Measurements from ENCODE around the gene RBFOX2.

The RBFOX2 gene

DNA sequence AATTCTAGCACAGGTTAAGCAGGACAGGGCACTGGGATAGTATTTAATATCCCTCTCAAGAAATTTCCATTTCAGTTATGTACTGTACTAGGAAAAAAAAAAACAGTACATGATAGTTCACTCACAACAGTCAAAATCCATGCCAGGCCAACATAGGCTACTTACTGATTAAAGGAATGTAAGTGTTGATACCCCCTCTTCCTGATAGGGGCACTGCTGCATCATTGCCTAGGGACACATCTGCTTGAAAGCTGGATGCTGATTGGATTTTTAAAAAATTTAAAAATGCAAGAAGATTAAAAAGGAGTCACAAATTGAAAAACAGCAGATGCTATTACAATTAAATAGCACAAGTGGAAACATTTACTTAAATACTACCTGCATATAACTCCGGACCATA is 267.6 kb downstream of the RBFOX2 start:
- no peaks in the 10 kb centered on the region for H3K27me3 ChIP-seq (ENCODE audit: control insufficient read depth in 1 of 2, insufficient read depth in 2 of 2, low read length in 2 of 2)
- H3K27ac ChIP-seq (ENCODE audit: low read depth, low read length): no peak overlapping the region
- no peaks in the 10 kb centered on the region for H3K9me3 ChIP-seq (ENCODE audit: control insufficient read depth in 1 of 2, low read length in 2 of 2)
- H3K4me1 ChIP-seq (ENCODE audit: control insufficient read depth in 1 of 2, insufficient read depth in 2 of 2, low read length in 2 of 2): peaks cover 0 to 6% of the 10 kb centered on the region in 2 donors
- H3K36me3 ChIP-seq (ENCODE audit: control insufficient read depth in 1 of 2, insufficient read depth in 2 of 2, low read length in 2 of 2): peaks cover 5 to 23% of the 10 kb centered on the region in 2 donors
- no peak overlapping the region for H3K9ac ChIP-seq (ENCODE audit: low read depth in 1 of 2, low read length in 2 of 2)
- no peak overlapping the region for H3K4me3 ChIP-seq (ENCODE audit: low read depth in 1 of 2, low read length in 2 of 2)

DNA sequence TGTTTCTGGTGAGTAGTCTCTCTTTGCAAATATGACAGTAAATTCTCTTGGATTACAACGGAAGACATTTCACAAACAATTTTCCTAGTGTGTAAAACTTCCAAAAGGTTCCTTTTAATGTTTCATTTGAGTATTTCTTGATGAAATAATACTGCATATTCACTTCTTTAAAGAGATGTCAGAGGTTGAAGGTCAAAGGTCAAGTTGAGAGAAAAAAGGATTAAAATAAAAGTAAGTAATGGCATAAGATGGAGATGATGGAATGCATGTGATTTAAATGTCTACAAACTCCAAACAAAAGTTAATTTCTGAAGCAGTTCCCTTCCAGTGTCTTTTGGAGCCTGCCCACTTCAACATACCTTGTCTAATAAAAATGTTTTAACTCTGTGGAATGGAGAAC is 270.2 kb downstream of the RBFOX2 start:
- Histone ChIP-seq H3K36me3 (ENCODE audit: control insufficient read depth in 1 of 2, insufficient read depth in 2 of 2, low read length in 2 of 2) (peaks cover 5 to 24% of the 10 kb centered on the region in 2 donors), H3K9me3 (ENCODE audit: control insufficient read depth in 1 of 2, low read length in 2 of 2) (no peaks in the 10 kb centered on the region), H3K27ac (ENCODE audit: low read depth, low read length) (no peak overlapping the region), H3K27me3 (ENCODE audit: control insufficient read depth in 1 of 2, insufficient read depth in 2 of 2, low read length in 2 of 2) (no peaks in the 10 kb centered on the region), H3K4me1 (ENCODE audit: control insufficient read depth in 1 of 2, insufficient read depth in 2 of 2, low read length in 2 of 2) (peaks cover 0 to 6% of the 10 kb centered on the region in 2 donors), H3K9ac (ENCODE audit: low read depth in 1 of 2, low read length in 2 of 2) (no peak overlapping the region), H3K4me3 (ENCODE audit: low read depth in 1 of 2, low read length in 2 of 2) (no peak overlapping the region)

DNA sequence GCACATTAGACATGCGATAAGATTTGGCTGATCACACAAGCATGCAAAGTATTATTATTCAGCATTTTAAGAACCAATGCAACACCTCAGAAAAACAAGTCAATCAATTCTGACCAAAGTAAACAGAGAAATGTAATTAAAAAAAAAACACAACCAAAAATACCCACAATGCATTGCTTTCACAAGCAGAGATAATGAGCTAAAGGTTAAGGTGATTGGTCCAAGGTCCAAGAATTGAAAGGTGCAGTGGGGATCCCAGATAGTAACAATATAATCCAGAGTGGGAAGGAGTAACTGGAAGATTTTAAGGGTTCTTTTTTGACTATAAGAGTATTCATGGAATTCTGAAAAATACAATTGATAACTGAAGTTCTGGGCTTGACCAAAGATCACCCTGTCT is 271.9 kb downstream of the RBFOX2 start:
- no peaks in the 10 kb centered on the region for H3K27me3 ChIP-seq (ENCODE audit: control insufficient read depth in 1 of 2, insufficient read depth in 2 of 2, low read length in 2 of 2)
- H3K36me3 ChIP-seq (ENCODE audit: control insufficient read depth in 1 of 2, insufficient read depth in 2 of 2, low read length in 2 of 2): peaks cover 5 to 24% of the 10 kb centered on the region in 2 donors
- peaks cover 0 to 17% of the 10 kb centered on the region in 2 donors for H3K4me1 ChIP-seq (ENCODE audit: control insufficient read depth in 1 of 2, insufficient read depth in 2 of 2, low read length in 2 of 2)
- H3K9ac ChIP-seq (ENCODE audit: low read depth in 1 of 2, low read length in 2 of 2): no peak overlapping the region
- H3K4me3 ChIP-seq (ENCODE audit: low read depth in 1 of 2, low read length in 2 of 2): no peak overlapping the region
- no peak overlapping the region for H3K27ac ChIP-seq (ENCODE audit: low read depth, low read length)
- H3K9me3 ChIP-seq (ENCODE audit: control insufficient read depth in 1 of 2, low read length in 2 of 2): no peaks in the 10 kb centered on the region

DNA sequence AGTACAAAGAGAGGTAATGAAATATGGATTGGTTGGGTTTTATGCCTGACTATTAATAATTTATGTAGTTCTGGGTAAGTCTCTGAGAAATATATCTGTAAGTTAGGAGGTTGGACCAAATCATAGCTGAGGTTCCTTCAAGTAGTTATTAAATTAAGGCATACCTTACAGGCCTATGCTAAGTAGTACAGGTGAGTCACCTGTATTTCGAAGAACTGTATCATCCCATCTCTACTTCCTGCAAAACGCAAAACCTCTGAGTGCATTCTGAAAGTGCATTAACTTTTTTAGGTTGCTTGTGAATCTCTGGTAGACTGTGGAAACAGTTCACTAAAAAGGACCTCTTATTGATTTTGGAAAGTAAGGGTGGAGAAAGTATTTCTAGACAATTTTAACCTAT is 273.9 kb downstream of the RBFOX2 start:
- H3K9ac ChIP-seq (ENCODE audit: low read depth in 1 of 2, low read length in 2 of 2): no peak overlapping the region
- H3K27ac ChIP-seq (ENCODE audit: low read depth, low read length): no peak overlapping the region
- no peaks in the 10 kb centered on the region for H3K27me3 ChIP-seq (ENCODE audit: control insufficient read depth in 1 of 2, insufficient read depth in 2 of 2, low read length in 2 of 2)
- H3K9me3 ChIP-seq (ENCODE audit: control insufficient read depth in 1 of 2, low read length in 2 of 2): no peaks in the 10 kb centered on the region
- H3K4me1 ChIP-seq (ENCODE audit: control insufficient read depth in 1 of 2, insufficient read depth in 2 of 2, low read length in 2 of 2): peaks cover 0 to 17% of the 10 kb centered on the region in 2 donors
- no peak overlapping the region for H3K4me3 ChIP-seq (ENCODE audit: low read depth in 1 of 2, low read length in 2 of 2)
- H3K36me3 ChIP-seq (ENCODE audit: control insufficient read depth in 1 of 2, insufficient read depth in 2 of 2, low read length in 2 of 2): peaks cover 5 to 16% of the 10 kb centered on the region in 2 donors

DNA sequence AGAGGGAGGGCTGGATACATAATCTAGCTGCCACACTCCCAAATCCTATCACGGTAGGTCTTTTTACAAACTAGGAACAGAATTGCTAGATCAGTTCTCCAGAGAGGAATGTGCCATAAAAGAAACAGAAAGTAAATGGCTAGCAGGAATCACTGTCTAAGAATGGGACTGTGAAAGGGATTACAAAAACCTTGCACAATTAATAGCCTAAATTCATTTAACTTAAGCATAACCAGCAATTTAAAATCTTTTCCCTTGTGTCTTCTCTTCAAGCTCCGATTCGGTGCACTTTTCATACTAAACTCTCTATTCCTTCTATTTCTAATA is 275.8 kb downstream of the RBFOX2 start:
- Histone ChIP-seq H3K36me3 (ENCODE audit: control insufficient read depth in 1 of 2, insufficient read depth in 2 of 2, low read length in 2 of 2) (peaks cover 0 to 3% of the 10 kb centered on the region in 2 donors), H3K9me3 (ENCODE audit: control insufficient read depth in 1 of 2, low read length in 2 of 2) (no peaks in the 10 kb centered on the region), H3K4me3 (ENCODE audit: low read depth in 1 of 2, low read length in 2 of 2) (no peak overlapping the region), H3K27me3 (ENCODE audit: control insufficient read depth in 1 of 2, insufficient read depth in 2 of 2, low read length in 2 of 2) (no peaks in the 10 kb centered on the region), H3K4me1 (ENCODE audit: control insufficient read depth in 1 of 2, insufficient read depth in 2 of 2, low read length in 2 of 2) (peaks cover 0 to 17% of the 10 kb centered on the region in 2 donors), H3K9ac (ENCODE audit: low read depth in 1 of 2, low read length in 2 of 2) (no peak overlapping the region), H3K27ac (ENCODE audit: low read depth, low read length) (no peak overlapping the region)

DNA sequence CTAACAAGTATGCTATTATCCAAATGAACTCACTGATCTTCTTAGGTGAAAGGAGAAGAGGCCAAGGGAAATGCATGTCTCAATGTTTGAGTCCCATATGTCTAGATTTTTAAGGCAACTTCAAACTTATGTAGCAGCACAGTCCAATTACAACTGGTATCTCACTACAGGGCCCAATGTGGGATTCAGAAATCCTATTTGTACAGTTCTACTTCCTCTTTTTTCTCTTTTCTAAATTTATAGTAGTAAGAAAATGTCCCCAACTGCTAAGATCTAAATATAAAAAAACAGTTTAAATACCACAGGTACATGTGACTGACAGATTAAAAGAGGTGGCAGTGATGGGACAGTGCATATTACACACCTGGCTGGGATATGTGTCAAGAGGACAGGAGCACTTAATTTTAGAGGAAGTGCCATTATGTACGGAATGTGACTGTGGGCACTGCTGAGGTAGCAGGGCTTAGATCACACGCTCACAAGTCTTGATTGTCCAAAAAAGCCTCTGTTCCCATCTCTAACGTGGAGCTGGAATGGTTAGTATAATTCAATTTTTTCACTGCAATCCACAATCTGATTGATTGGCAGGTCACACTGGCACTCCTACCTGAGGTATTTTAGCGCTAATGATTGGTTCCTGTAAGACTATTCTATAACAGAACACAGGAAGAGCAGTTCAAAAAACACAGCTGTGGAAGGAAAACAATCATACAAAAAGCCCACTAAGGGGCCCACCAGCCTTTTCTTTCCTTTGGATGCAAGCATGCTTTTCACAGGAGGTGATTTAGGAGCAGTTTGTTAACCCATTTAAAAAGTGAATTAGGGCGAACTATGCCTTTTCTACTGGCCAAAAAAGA is 276.4 kb downstream of the RBFOX2 start:
- Histone ChIP-seq H3K4me1 (ENCODE audit: control insufficient read depth in 1 of 2, insufficient read depth in 2 of 2, low read length in 2 of 2) (peaks cover 0 to 17% of the 10 kb centered on the region in 2 donors), H3K9me3 (ENCODE audit: control insufficient read depth in 1 of 2, low read length in 2 of 2) (no peaks in the 10 kb centered on the region), H3K27me3 (ENCODE audit: control insufficient read depth in 1 of 2, insufficient read depth in 2 of 2, low read length in 2 of 2) (no peaks in the 10 kb centered on the region), H3K9ac (ENCODE audit: low read depth in 1 of 2, low read length in 2 of 2) (no peak overlapping the region), H3K27ac (ENCODE audit: low read depth, low read length) (no peak overlapping the region), H3K4me3 (ENCODE audit: low read depth in 1 of 2, low read length in 2 of 2) (no peak overlapping the region), H3K36me3 (ENCODE audit: control insufficient read depth in 1 of 2, insufficient read depth in 2 of 2, low read length in 2 of 2) (peaks cover 0 to 3% of the 10 kb centered on the region in 2 donors)

GRCh38 chr22:35749808-35750207 is 278.8 kb downstream of the RBFOX2 start:
- H3K27ac ChIP-seq (ENCODE audit: low read depth, low read length): no peak overlapping the region
- H3K36me3 ChIP-seq (ENCODE audit: control insufficient read depth in 1 of 2, insufficient read depth in 2 of 2, low read length in 2 of 2): peaks cover 0 to 14% of the 10 kb centered on the region in 2 donors
- H3K9ac ChIP-seq (ENCODE audit: low read depth in 1 of 2, low read length in 2 of 2): no peak overlapping the region
- no peaks in the 10 kb centered on the region for H3K9me3 ChIP-seq (ENCODE audit: control insufficient read depth in 1 of 2, low read length in 2 of 2)
- H3K27me3 ChIP-seq (ENCODE audit: control insufficient read depth in 1 of 2, insufficient read depth in 2 of 2, low read length in 2 of 2): no peaks in the 10 kb centered on the region
- no peak overlapping the region for H3K4me3 ChIP-seq (ENCODE audit: low read depth in 1 of 2, low read length in 2 of 2)
- H3K4me1 ChIP-seq (ENCODE audit: control insufficient read depth in 1 of 2, insufficient read depth in 2 of 2, low read length in 2 of 2): peaks cover 0 to 11% of the 10 kb centered on the region in 2 donors

GRCh38 chr22:35746946-35747703 is 281.5 kb downstream of the RBFOX2 start:
- Histone ChIP-seq H3K4me3 (ENCODE audit: low read depth in 1 of 2, low read length in 2 of 2) (no peak overlapping the region), H3K9ac (ENCODE audit: low read depth in 1 of 2, low read length in 2 of 2) (no peak overlapping the region), H3K36me3 (ENCODE audit: control insufficient read depth in 1 of 2, insufficient read depth in 2 of 2, low read length in 2 of 2) (peaks cover 6 to 22% of the 10 kb centered on the region in 2 donors), H3K4me1 (ENCODE audit: control insufficient read depth in 1 of 2, insufficient read depth in 2 of 2, low read length in 2 of 2) (no peaks in the 10 kb centered on the region), H3K27ac (ENCODE audit: low read depth, low read length) (no peak overlapping the region), H3K9me3 (ENCODE audit: control insufficient read depth in 1 of 2, low read length in 2 of 2) (no peaks in the 10 kb centered on the region), H3K27me3 (ENCODE audit: control insufficient read depth in 1 of 2, insufficient read depth in 2 of 2, low read length in 2 of 2) (no peaks in the 10 kb centered on the region)

DNA sequence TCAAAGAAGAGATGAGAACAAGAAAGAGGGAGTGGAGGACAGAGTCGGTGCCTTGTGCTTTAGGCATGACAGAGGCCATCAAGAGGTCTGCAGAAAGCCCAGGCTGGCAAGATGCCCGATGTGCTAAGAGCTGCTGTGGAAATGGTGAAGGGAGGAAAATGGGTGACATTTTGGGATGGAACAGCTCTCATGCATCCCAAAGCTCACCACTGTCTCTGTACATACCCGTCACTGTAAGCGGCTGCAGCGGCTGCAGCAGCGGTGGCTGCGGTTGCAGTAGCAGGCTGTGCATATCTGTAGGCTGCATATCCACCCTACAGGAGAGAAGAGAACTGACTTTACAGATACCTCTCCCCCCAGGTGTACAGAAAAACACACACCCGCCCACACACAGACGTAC is 282.4 kb downstream of the RBFOX2 start:
- H3K4me3 ChIP-seq (ENCODE audit: low read depth in 1 of 2, low read length in 2 of 2): no peak overlapping the region
- peaks cover 6 to 22% of the 10 kb centered on the region in 2 donors for H3K36me3 ChIP-seq (ENCODE audit: control insufficient read depth in 1 of 2, insufficient read depth in 2 of 2, low read length in 2 of 2)
- H3K27me3 ChIP-seq (ENCODE audit: control insufficient read depth in 1 of 2, insufficient read depth in 2 of 2, low read length in 2 of 2): no peaks in the 10 kb centered on the region
- H3K9ac ChIP-seq (ENCODE audit: low read depth in 1 of 2, low read length in 2 of 2): no peak overlapping the region
- no peaks in the 10 kb centered on the region for H3K9me3 ChIP-seq (ENCODE audit: control insufficient read depth in 1 of 2, low read length in 2 of 2)
- no peak overlapping the region for H3K27ac ChIP-seq (ENCODE audit: low read depth, low read length)
- H3K4me1 ChIP-seq (ENCODE audit: control insufficient read depth in 1 of 2, insufficient read depth in 2 of 2, low read length in 2 of 2): no peaks in the 10 kb centered on the region

- Histone ChIP-seq H3K4me1 (ENCODE audit: control insufficient read depth in 1 of 2, insufficient read depth in 2 of 2, low read length in 2 of 2) (no peaks in the 10 kb centered on the region), H3K9ac (ENCODE audit: low read depth in 1 of 2, low read length in 2 of 2) (no peak overlapping the region), H3K9me3 (ENCODE audit: control insufficient read depth in 1 of 2, low read length in 2 of 2) (no peaks in the 10 kb centered on the region), H3K4me3 (ENCODE audit: low read depth in 1 of 2, low read length in 2 of 2) (no peak overlapping the region), H3K27ac (ENCODE audit: low read depth, low read length) (no peak overlapping the region), H3K27me3 (ENCODE audit: control insufficient read depth in 1 of 2, insufficient read depth in 2 of 2, low read length in 2 of 2) (no peaks in the 10 kb centered on the region), H3K36me3 (ENCODE audit: control insufficient read depth in 1 of 2, insufficient read depth in 2 of 2, low read length in 2 of 2) (peaks cover 6 to 24% of the 10 kb centered on the region in 2 donors)
Measured at GRCh38 chr22:35743326-35743860, 285.2 kb downstream of the RBFOX2 start.

Data from duodenal mucosa (tissue), 2 donors.